ENCODE measurements around the gene PRR23E.

Gene PRR23E

DNA sequence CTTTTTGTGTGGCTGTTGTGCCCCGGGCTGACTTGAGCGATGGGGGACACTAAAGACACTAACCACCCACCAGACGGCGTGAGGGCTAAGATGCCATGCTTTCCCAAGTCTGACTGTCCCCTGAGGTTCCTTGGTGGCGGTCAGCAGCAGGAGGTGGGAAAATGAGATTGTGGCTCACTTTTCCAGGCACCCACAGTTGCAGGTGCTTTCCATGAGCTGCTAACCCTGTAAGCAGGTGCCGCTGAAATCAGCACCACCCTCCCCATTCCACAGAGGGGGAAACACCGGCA, 17.7 kb downstream of the PRR23E start:
- no peak for DNase-seq

DNA sequence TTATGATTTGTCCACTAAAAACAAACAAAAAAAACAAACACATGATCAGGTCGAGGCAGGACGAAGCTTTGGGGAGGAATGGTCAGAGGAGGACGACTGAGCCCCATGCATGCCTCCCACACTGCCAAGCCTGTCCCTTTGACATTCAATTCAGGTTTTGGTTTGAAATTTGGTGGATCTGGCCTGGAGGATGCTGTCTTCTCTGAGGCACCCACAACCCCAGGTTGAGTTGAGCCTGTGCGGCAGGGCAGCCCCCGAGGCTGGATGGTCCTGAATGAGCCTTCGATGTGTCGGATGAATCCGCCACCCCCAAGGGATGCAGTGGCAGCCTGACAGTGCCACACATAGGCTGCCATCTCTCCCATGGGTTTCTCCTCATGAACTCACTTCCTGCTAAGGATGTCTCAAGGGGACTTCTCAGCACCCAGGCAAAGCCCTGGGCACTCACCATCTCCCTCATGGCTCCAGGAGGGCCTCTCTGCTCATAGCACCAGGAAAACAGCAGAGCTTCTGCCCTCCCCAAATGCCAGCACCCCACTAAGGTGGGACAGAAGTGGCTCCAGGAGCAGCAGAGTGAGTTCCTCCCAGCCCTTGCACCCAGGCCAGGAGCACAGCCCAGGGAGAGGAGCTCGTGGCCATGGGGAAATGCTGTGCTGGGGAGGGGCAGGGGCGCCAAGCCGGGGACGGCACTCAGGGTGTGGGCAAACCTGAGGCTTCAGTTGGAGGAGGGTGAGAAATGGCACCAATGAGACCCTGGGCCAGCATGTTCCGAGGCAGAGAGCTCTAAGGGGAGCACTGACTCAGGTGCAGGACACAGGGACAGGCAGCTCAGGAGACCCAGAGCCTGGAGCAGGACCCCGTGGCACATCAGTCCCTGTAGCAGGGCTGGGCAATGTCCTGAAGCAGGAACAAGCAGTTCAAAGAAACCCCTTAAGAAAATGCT, 18.5 kb downstream of the PRR23E start:
- DNase-seq, result no peak

DNA sequence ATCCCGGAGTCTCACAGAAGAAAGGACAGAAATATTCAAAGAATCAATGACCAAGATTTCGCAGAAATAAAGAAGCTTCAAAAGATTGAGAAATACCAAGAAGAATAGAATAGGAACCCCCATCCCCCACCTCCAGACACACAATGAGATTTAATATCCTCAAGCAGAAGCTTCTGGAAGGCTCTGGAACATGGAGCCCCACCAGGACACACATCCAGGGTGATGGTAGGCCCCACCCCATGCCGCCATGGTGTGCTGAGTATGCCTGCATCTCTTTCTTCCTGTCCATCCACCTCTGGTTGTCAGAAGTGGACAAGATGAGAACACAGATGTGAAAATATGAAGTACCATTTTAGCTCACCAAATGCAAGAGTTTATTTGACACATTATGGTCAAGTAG, 19.3 kb downstream of the PRR23E start:
- no peak for DNase-seq

DNA sequence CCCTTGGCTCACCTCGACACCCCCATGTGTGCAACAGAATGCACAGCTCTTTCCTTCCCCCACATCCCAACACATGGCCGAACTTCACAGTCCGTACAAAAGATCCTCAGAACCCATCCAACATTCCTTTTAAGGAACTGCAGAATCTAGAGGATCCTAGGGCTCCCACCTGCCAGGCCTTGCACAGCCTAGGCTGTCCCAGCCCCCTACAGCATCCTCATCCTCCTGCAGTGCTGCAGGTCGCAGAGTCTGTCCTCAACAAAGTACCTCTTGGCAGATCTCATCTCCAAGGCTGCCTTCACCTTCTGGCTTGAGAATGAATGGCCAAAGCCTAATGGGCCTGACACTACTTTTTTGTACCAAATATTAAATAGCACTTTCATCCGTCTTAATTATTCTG, 19.8 kb downstream of the PRR23E start:
- DNase-seq, result no peak

DNA sequence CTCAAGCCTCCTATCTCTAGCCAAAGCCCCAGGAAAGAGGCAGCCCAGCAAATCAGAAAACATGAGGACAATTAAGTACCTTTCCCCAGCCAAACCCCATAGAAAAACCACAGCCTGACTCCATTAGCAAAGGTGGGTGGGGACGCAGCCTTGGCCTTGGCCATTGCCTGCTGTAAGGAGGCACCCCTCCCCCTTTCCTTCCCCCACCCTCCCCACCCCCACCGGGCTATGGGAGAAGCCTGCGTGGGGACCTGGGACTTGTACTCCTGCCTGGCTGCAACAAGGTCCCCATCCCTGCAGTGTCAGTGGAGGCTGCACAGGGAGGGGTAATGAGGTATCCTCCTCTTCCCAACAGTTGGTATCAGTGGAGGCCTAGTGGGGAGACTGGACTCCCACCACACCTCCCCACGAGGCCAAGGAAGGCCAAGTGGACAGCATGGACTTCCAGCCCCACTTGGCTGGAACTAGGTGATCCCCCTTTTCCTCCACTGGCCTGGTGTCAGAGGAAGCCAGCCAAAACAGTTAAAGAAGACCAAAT, 20.5 kb downstream of the PRR23E start:
- DNase-seq, result no peak

DNA sequence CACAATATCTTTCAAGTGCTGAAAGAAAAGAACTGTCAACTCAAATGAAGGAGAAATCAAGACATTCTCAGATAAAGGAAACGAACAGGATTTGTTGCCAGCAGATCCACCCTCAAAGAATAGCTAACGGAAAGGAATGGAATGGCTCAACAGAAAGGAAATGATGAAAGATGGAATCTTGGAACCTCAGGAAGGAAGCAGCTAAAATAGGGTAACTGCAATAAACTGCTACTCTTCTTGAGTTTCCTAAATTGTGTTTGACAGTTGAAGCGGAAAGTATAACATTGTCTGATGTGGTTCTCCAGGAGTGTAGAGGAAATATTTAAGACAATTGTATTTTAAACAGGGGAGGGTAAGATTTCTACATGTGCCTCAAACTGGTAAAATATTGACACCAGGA, 22.0 kb downstream of the PRR23E start:
- no peak for DNase-seq

DNA sequence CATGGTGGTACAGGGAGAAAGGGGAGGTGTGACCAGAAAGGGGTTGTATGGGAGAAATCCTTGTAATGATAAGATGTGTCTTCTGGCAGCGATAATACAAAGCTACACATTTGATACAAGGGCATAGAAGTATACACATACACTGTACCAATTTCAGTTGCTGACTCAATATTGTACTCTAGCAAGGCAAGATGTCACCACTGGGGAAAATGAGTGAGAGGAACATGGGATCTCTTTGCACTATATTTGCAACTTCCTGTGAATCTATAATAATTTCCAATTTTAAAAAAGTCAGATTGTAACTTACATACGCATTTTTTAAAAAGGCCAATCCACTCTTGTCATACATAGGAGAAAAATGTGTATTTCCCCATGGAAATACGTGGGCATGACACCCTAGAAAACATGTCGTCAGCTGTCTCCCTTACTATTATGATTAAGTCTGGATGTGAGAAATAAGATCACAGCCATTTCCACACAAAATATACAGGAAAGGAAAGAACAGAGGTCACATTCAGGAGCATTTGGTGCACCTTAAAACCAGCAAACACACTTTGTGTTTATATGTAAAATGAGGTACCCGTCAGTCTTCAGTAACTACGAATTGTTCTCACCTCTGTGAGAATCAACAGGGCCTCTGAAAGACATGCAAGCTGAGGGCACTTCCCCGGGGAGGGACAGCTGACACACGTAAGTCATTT, 22.9 kb downstream of the PRR23E start:
- DNase-seq, result no peak

DNA sequence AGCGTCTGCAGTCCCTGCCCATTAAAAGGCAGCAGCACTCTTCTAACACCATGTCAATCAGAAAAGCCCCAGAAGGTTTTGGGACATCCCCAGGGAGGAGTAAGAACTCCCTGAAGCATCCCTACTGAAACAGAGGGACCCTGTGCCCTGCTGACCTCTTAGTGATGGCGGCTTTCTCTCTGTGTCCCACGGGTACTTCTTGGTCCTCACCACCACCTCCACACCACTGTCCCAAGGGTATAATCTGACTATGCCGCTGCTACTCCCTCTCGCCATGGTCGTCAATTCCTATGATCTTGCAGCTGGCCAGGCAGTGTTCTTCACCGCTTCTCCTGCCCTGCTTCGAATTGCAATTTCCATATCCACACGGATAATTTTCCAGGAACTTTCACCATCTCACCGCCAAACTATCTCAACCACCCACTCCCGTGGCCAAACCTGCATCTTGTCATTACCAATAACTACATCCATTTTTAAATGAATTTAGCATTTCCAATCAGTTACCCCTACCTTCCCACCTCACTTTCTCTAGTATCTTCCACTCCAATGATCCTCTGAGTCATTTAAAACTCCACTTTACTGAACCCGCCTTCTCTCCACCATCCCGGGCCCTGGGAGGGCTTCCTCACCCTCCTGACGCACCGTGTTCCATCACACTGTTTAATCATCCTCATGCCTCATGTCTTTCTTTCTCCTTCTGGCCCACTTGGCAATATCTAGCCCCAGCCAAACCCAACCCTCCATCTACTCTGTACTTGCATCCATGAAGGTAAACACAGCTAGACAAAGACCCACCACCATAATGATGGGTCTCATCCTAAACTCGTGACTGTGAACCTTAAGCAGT, 23.7 kb downstream of the PRR23E start:
- DNase-seq, result no peak

DNA sequence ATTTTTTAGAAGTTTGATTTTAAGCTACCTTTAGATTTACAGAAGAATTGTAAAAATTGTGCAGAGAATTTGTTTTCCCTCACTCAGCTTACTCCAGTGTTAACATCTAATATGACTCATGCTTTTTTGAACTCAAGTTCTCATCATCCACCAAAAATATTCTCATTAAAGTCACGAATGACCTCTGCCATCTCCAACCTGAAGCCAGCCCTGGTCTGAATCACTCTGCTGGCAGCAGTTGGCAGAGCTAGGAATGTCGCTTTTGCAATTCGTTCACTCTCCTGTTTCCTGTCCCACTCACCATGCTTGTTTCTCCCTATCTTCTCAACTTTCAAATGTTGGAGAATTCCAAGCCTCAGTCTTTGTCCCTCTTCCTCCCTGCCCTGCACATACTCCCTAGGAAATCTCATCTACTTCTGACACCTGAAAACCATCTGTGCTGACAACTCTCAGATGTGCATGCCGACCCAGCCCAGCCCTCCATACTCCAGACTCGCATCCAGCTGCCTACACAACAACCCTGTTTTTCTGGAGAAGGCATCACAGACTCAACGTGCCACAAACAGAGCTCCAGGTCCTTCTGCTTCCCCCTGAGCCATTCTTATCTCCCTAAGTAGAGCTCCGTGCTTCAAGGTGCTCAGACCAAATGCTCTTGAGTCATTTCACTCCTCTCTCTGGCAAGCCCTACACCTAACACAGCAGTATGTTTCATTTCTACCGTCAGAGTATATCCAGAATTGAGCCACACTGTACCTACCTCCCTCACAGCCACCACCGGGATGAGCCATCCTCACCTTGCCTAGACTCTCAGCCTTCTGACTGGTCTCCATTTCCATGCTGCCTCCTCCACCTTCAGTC, 24.9 kb downstream of the PRR23E start:
- no peak for DNase-seq

DNA sequence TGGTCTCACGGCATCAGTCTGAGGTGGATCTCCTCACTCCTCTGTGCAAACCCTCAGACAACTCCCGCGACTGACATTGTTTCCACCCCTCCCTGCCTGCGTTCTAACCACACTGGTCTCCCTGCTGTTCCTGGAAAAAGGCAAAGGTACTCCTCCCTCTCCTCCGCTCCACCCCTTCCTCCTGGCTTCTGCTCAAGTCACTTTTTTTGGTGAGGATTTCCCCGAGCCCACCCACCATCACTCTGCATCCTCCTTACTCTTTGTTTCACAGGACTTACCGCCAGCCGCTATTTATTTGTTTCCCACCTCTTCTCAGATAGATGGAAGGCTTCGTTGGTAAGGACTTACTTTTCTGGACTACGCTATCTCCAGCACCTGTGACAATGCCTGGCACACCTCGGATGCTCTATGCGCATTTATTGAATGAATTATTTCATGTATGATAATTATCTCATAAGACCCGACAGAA, 25.6 kb downstream of the PRR23E start:
- DNase-seq, result no peak

DNA sequence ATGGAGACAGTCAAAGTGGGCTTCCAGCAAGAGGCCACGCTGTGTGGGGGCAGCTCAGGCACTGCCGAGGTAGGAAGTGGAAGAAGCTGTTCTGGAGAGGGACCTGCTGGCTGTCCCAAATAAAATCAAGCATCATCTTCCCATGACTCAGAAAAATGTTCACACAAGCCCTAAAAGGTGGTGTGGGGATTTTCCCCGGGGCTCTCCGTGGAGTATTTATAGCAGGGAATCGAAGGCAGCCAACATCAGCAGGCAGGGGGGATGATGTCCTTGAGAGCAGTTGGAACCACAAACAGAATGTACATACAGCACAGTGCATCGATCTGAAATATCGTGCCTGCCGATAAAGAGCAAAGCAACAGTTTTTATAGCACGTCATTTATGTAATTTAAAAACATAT, 27.6 kb downstream of the PRR23E start:
- no peak for DNase-seq

DNA sequence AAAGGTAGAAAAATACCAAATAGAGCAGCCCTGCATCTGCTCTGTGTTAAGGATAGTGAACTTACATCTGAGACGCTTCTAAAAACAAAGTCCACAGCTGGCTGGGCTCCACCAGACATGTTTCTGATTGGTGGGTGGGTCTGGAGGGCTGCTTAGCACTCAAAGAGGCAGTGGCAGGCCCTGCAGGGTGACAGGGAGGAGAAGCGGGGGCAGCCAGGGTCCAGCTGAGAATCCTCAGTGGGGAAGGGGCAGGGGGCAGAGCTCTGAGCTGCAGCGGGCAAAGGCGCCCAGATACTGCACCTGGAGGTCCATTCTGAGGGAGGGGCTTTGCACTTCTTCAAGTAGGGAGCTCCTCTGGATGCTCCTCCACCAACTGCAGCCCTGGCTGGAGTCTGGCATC, 28.1 kb downstream of the PRR23E start:
- no peak for DNase-seq

DNA sequence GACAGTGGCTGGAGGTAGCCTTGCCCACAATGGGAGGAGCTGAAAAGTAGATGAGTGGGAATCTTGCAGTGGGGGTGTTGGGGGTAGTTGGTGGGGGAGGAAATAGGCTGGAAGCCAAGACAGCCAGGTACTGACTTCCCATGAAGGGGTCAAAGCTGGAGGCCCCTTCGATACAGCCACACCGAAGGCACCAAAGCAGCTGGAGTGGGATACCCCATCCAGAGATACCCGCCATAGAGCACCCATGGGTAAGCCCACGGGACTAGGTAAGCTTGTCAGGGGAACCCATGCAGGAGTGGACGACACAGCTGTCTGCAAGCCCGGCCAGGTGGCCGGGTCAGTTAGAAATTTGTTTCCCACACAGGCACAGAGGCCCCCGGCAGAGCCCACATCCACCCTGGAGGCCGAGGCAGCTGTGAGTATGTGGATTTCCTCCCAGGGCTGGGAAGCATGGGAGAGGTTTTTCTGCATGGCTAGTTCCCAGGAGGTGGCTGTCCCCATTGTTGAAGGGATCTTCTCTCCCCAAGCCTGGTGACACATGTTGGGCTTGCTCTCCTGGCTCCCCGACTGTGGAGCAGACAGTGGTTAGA, 28.6 kb downstream of the PRR23E start:
- DNase-seq, result no peak

DNA sequence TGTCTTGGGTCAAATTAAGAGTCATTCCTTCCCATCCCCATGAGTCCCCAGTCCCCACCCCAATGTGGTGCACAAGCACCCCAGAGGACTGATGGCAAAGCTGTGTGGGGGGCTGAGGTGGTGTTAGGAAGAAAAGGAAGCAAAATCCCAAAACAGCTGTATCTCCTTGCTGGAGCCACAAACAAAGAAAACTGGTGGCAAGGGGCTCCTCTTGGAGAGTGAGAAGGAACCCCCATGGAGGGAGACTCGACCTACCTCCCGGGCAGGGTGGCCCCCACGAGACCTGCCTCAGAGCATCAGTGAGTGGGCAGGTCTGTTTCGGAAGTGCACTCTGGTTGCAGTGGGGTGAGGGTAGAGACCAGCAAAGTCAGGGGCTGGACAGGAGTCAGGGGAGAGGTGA, 29.2 kb downstream of the PRR23E start:
- DNase-seq, result no peak

DNA sequence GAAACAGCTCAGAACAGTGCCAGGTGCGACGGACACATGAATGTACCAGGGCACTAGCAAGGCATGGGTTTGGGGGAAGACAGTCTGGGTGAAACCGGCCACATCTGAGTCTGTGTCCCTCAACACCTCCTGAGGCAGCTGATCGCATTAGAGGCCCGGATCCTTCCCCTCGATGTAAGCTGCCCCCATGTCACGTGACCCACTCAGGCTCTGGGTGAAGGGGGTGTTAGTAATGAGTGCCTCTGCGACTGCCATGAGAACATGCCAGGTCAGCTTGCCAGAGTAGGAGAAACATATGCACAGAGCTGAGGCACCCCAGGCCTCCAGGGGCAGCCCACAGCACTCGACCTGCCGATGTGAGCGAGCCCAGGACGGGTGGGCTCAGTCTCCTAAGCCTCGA, 29.7 kb downstream of the PRR23E start:
- DNase-seq, result no peak

DNA sequence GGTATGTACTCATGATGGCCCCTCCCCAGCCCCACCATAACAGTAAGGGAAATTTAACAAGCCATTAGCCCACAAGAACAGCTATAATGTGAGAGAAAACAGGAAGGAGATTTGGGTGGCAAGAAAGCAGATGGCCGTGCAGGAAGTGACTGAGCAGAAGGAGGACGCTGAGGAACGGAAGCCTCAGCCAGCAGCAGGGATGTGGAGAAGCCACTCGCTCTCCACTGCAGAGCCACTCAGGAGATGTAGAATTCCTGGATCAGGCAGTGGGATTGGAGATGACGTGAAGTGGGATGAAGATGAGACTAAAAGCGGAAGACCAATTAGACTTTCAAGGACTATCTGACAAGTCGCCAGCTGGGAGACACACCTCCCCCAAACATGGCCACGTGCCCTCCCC, 31.2 kb downstream of the PRR23E start:
- no peak for DNase-seq

DNA sequence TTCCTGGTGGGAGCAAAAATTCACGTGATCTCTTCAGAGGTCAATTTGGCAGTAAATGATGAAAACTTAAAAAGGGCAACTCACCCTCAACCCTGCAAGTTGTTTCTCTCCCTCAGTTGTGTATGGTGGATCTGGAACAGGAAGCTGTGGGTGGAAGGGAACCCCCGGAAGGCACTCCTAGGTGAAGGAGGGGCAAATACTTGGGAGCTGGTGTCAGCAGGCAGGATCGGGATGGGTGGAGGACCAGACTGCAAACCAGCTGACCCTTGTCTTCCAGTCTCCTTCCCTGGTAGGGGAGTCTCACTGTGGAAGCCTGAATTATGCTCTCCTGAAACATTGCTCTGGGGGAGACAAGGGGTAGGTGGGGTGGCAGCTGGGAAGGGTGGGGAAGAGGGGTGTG, 33.5 kb downstream of the PRR23E start:
- no peak for DNase-seq

DNA sequence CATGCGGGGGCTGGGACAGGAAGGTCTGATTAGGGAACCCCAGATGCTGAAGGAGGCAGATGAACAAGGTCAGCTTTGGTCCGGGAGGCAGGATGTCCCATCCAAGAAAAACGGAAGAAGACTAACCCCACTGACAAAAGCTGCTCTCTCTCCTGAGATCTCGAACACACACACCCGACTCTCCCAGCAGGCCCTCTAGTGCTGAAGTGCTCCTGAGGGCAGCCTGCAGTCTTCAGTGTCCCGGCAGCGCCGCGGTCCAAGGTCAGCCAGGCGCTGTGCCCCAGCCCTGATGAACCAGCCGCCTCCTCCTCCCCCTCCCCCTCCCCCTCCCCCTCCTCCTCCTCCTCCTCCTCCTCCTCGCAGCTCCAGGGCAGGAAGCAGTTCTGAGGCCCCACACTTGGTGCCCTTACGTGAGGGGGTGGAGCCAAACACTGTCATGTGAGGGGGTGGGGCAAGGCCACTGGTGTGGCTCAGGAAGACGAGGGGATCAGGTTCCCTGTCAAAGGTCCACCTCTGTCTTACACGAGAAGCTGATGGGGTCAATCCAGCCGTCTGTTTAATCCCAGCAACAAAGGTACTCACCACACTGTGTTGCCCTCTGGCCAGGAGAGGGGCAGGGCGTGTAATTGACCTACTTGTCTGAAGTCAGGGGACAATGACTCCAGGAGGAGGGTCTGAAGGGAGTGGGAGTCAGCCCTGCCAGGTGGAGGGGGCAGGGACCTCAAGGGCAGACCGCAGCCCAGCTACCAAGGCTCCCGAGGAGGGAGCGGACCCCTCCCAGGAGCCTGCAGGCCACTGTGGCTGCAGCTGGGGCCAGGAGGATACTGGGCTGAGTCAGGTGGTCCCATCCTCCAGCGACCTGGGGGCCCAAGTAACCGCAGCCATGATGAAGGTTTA, 34.3 kb downstream of the PRR23E start:
- no peak for DNase-seq

DNA sequence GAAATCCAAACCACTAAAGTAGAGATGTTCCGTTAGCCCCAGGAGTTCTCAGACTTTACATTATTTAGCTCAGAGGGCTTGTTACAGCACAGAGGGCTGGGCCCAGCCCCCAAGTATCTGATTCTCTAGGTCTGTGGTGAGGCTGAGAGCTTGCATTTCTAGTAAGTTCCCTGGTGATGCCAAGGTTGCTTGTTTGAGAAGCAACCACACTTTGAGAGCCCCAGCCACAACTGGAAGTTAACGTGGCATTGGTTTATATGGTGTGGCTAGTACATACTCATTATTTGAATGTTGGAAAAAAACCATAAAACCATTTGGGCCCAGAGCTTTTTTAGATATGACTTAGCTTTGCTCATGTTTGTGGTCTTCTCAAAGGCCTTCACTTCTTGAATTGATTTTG, 35.9 kb downstream of the PRR23E start:
- no peak for DNase-seq

DNA sequence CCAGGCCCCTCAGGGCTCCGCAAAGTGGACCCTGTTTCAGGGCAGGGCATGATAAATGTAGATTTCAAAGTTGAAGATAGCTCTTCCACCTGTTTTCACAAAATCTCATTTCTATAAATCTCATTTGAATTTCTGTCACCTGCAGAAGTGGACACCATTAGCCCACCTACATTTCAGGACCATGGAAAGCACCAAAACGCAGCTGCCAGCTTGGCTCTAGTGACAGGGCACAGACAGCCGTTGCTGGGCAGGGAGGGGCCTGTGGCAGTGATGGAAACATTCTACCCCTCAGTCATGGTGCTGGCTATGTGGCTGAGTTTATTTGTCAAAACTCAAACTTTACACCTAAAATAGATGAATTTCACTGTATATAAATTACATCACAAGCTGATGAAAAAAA, 40.4 kb downstream of the PRR23E start:
- no peak for DNase-seq

DNA sequence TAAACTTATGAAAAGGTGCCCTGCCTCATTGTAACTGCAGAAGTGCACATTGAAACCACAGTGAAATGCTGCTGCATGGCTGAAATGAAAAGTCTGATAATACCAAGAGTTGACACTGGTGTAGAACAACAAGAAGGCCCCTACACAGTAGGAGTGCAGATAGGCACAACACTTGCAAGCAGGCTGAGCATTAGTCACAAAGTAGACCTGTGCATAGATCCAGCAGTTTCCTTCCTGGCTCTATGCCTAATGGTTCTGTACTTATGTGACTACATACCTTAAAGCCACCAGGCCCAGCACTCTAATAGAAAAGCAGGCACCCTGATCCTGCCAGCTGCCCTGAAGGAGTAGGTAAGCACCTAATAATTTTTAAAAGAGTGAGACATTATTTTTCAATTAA, 41.8 kb downstream of the PRR23E start:
- no peak for DNase-seq

All from hippocampal formation (tissue), 2 donors.